Stimulated activated naive CD4-positive, alpha-beta T cell treated with Interleukin-2 at 50 U/mL for 16 hours (primary cell): Measurements from ENCODE around the gene ZNF417.
"Not testable (repeated sequence)": the region's sequence is repeated elsewhere in the genome, so short reads cannot be mapped to it uniquely, and the experiment has no call there.

Source experiments
- DNase-seq: peaks from one replicate; lab custom pipeline; 2025; lab: John Stamatoyannopoulos, UW

Gene ZNF417

GRCh38 chr19:57916168-57916995 lies at the start of gene ZNF417:
Gene ZNF417 (minus strand): TSS chr19:57916592. CDS start chr19:57916411, 181 bp downstream.
- DNase-seq: peak; percentile 85

DNA sequence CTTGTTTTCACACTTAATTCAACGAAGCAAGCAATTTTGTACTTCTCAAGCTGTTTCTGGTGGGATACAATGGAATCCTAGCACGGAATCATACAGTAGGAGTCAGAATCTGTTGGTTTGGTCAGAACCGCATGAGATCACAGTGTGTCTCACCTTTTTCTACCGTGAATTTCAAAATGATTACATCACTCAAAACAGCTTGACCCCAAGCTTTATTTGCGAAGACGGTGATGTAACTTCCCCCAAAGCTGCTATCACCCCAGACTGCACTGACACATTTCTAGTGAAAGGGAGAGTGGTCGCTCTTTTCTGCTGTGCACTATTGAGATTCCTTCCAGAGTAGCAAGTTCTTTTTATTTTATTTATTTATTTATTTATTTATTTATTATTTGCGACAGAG lies 48.4 kb upstream of the ZNF417 start:
- no peak for DNase-seq

GRCh38 chr19:57961785-57962184 lies 45.4 kb upstream of the ZNF417 start:
- no peak for DNase-seq

DNA sequence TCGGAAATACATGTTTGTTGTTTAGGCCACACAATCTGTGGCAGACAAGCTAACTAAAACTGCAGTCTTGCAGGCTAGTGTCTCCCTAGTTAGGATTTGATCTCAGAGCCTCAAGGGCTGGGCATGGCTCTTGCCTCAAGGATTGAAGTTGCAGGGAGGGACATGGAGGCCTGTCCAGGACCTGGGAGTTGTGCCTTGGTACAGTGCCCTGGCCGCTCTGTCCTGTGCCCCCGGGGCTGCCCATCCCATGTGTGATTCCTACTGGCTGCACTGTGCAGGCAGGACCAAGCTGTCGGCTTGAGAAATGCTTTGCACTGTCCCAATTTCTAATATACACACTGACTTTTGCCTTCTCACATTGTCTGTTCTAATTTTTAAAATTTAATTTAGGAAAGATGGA lies 38.6 kb upstream of the ZNF417 start:
- DNase-seq: no peak

- DNase-seq: no peak
Measured at GRCh38 chr19:57949702-57950101, 33.3 kb upstream of the ZNF417 start.

DNA sequence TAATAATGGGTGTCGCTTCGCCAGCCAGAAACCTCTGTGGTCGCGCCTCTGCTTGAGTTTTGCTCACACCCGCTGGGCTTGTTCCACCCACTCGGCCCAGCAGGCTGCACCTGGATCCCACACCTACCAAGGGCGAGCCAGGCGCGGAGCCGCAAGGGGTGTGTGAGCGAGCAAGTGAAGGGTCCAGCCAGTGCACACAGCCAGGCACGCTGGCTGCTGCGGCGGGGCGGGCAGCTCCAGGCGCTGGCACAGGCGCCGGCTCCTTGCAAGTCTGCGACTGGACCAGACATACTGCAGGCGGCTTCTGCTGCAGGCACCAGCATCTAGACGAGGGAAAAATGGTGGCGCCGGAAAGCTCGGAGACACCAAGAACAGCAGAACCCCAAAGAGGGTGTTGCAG lies 32.9 kb upstream of the ZNF417 start:
- no peak for DNase-seq

GRCh38 chr19:57947419-57948134 lies 31.2 kb upstream of the ZNF417 start, which contains the start of gene ZNF256:
Gene ZNF256 (minus strand): TSS chr19:57947706. CDS start chr19:57947474, 232 bp downstream.
- DNase-seq: peak; percentile 94

DNA sequence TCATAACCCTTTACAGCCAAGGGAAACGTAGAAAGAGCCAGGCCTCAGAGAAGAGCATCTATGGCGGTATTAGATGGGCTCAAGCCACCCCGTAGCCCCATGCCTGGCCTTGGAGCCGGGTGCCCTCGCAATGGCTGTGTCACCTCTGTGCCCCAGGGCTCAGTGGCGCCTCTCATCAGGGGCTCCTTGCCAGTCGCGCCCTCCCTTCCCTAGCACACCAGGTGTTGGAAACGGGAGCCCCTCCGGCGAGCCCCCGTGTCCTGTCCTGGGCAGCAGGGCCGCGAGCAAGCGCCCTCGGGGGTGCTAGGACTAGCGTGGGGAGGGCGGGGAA lies 30.7 kb upstream of the ZNF417 start:
- no peak for DNase-seq

GRCh38 chr19:57946316-57946715 lies 29.9 kb upstream of the ZNF417 start:
- no peak for DNase-seq

DNA sequence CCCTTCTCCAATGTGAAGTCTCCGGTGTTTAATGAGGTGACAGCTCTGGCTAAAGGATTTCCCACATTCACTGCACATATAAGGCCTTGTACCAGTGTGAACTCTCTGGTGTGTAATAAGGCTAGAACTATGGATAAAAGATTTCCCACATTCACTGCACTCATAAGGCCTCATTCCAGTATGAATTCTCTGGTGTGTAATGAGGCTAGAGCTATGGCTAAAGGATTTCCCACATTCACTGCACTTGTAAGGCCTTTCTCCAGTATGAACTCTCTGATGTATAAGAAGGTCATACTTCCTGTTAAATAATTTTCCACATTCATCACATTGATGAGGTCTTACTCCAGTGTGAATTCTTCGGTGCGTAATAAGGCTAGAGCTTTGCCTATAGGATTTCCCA lies 25.2 kb upstream of the ZNF417 start:
- DNase-seq: no peak

- DNase-seq: no peak
Measured at GRCh38 chr19:57935731-57936130, 19.3 kb upstream of the ZNF417 start.

DNA sequence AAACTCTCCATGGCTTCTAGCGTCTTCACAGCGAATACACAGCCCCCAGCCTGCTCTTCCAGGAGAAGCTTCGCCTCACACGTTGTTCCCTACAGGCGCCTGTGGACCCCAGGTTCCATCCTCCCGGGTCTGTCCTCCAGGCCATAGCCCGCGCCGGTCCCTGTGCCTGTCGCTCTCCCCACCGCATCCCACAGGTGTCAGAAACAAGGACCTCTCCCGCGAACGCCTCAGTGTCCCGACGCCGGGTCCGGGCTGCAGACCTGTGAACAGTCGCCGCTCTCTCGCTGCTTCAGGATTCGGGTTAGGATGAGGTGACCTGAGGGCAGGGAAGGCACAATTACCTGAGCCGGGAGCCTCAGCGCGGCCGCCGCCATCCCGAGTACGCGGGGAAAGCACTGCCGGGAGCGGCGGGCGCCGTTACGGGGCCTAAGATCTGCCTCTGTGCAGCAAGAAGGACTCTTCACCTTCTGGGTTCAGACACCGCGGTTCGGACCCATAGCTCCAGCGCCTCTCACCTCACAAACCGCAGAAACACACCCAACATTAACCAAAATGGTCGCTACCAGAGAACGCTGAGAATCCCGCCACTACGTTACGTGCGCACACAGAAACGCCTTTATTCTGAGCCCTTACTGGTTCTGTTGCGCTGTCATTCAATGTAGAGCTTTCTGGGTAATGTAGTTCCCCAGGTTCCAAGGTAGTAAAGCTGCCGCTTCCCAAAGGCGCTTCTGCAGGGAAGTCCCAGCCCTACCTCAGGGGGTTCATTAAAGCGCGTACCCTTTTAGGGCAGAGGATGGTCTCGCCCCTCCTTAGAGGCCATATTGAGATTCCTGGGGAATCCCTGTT lies 18.7 kb upstream of the ZNF417 start, which contains the start of gene ZNF418:
ZNF418 (minus strand) TSS at position 583 of the 846 bp plus-strand sequence. CDS start 1,580 bp downstream, outside the sequence.
- no peak for DNase-seq

DNA sequence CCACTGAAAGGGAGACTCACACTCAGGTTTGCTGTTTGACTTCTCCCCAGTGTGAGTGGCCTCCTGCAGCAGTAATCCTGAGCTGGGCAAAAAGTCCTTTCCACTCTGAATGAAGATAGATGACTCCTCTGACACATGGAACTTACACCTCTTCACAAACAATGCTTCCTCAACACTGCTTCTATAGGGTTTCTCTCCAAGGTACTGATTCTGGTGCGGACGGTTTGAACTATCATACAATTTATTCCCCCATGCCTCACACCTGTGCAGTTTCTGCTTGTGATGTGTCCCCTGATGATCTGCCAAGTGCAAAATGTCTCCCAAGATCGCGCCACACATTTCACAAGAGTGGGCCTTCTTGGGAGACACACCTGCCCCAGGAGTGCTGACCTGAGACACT lies 11.2 kb upstream of the ZNF417 start:
- no peak for DNase-seq

GRCh38 chr19:57914531-57914930 lies 1.9 kb downstream of the ZNF417 start:
- DNase-seq: no peak

DNA sequence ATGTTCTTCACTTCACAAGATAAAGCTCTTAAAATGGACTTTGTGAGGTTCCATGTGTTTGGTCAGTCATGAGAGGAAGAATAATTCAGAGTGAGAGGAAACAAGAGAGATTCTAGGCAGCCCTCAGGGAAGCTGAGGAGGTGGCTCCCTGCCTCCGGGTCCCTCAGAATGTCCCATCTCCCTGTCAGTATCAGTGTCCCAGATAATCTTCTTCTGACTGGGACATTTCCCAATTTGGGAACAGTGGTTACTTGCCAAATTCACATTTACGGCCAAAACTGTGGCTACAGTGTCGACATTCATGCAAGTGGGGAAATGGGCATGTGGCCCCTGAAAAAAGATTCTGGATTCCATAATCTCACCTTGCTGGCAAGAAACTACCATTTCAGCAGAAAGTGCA lies 9.0 kb downstream of the ZNF417 start:
- no peak for DNase-seq

GRCh38 chr19:57905258-57905657 lies 11.1 kb downstream of the ZNF417 start:
- DNase-seq: no peak

DNA sequence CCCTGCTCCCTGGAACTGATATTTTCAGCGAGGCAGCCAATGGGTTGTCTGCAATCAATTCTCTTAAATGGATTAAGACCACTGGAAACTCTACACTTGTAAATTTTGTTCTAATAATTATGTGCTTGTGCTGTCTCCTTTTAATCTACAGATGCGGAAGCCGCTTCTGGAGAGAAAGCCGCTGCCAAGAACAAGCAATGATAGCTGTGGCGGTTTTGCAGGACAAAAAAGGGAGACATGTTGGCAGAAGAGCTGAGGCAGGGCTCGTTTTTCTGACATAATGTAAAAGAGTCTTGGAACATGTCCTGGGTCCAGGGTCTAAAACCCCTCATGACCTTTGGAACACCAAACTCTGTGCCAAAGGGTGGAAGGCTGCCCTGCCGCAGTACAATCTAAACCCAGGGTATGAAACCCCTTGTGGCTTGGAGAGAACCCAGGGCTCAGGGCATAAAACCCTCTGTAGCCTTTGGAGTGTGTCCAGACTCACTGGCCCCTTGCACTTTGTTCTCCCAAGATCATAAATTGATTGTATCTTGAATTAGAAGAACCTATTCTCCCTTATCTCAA lies 12.7 kb downstream of the ZNF417 start:
- DNase-seq: no peak

DNA sequence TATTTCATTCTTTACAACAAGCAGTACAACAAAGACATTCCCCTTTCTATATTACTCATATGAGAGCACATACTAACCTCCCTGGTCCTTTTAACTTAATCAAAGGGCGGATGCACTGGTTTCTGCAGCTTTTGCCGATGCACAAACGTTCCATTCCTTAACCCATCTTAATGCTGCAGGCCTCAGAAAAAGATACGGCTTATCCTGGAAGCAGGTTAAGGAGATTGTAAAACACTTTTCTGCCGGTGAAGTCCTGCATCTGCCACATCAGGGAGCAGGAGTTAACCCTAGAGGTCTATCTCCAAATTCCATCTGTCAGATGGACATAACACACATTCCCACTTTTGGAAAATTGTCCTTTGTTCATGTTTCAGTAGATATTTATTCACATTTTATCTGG lies 16.1 kb downstream of the ZNF417 start:
- DNase-seq: no peak

GRCh38 chr19:57890706-57891105 lies 25.7 kb downstream of the ZNF417 start:
- not testable (repeated sequence) for DNase-seq

DNA sequence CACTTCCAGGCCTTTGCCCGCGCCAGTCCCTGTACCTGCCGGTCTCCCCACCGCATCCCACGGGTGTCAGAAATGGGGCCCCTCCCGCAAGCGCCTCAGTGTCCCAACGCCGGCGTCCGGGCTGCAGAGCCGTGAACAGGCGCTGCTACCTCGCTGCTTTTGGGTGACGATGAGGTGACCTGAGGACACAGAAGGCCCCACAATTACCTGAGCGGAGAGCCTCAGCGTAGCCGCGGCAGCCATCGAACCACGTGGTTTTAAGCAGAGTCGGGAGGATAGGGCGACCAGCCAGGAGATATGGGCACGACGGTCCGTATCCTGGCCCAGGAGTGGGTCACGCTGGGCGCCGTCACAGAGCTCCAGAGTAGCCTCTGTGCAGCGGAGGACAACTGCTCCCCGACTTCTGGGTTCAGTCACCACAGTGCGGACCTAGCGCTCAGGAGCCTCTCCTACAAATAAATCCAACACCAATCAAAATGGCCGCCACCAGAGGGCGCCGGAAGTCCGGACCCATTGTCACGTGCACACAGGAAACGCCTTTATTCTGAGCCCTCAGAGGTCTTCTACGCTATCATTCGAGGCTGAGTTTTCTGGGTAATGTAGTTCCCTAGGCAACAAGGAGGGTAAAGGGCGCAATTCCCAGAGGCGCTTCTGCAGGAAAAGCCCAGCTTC lies 27.7 kb downstream of the ZNF417 start, which contains the start of gene ZNF814:
ZNF814 (minus strand) TSS at position 478 of the 672 bp plus-strand sequence; CDS start at position 243, 235 bp downstream.
- DNase-seq: peak; percentile 77

DNA sequence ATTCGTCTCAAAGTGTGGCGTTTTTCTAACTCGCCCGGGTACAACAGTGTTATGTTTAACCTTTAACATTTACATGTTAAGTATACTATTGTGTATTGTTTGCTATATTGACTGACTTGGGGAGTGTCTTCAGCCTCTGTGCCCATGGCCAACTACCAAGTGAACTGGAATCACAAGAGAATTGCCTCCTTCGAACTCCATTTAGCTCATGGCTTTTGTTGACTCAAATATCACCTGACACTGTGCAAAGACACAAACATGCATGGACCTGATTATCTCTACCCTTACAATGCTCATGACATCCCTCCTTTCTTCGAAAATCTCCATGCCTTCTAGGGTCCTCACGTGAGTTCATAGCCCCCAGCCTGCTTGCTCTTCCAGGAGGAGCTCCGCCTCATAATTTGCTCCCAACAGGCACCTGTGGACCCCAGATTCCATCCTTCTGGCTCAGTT lies 28.3 kb downstream of the ZNF417 start:
- no peak for DNase-seq
